Measurements from ENCODE around the gene PGPEP1. TPM values are rescaled to one million over a fixed set of nuclear protein-coding genes. Genes with fewer than 3 reads are reported as not detected.

Gene PGPEP1
- polyA plus RNA-seq, 1 of the 3 experiments (the other 2 are of a cell fraction) = 13.8 TPM

DNA sequence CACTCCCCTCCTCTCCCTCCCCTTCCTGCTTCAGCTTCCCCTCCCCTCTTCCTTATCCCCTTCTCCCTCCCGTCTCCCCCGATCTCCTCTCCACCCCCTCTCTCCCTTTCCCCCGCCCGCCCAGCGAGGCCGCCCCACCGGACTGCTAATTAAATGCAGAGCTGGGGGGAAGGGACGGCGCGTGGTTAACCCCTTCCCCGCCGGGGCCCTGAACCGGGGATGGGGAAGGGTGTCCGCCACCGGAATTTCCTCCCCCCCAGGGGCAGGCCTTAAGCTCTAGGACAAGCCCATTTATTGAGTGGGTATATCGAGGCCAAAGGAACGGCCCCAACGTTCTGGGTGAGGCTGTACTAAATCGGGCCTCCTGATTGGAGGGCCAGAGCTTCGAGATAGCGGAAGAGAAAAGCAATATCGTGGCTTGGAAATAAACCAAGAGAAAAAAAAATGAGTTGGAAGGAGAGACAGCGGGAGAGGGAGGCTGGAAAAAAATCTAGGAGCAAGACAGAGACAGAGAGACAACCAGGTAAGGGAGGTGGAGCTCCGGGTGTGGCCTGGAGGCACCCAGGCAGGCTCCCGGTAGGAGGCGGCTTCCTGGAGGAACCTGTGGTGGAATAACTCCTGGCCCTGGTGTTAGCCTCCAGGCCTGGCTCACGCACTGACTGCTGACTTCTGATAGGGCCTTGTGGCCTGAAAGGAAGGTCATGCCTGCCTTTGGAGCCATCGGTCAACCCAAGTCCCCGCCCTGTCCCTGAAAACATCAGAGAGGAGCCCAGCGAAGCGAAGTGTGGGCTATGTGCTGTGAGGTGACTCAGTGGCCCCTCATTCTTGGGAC is 47.4 kb upstream of the PGPEP1 start (continued):
- TF ChIP-seq, protein P1, sequence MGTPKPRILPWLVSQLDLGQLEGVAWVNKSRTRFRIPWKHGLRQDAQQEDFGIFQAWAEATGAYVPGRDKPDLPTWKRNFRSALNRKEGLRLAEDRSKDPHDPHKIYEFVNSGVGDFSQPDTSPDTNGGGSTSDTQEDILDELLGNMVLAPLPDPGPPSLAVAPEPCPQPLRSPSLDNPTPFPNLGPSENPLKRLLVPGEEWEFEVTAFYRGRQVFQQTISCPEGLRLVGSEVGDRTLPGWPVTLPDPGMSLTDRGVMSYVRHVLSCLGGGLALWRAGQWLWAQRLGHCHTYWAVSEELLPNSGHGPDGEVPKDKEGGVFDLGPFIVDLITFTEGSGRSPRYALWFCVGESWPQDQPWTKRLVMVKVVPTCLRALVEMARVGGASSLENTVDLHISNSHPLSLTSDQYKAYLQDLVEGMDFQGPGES (IDR thresholded peaks at IDR 0.05; ENCODE audit: low read depth, low read length) = no peak
- TF ChIP-seq, protein P2, sequence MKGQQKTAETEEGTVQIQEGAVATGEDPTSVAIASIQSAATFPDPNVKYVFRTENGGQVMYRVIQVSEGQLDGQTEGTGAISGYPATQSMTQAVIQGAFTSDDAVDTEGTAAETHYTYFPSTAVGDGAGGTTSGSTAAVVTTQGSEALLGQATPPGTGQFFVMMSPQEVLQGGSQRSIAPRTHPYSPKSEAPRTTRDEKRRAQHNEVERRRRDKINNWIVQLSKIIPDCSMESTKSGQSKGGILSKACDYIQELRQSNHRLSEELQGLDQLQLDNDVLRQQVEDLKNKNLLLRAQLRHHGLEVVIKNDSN (IDR thresholded peaks at IDR 0.05; ENCODE audit: borderline replicate concordance, low read depth) = no peak
- no peak for TF ChIP-seq GATA2 (CRISPR knock-in tag; IDR thresholded peaks at IDR 0.05)
- no peak for TF ChIP-seq FOSL2 (IDR thresholded peaks at IDR 0.05; ENCODE audit: borderline replicate concordance, low read depth)
- no peak for TF ChIP-seq TAF1 (IDR thresholded peaks at IDR 0.05; ENCODE audit: borderline replicate concordance, low read depth, low read length)
- TF ChIP-seq FOXJ3 (CRISPR knock-in tag; IDR thresholded peaks at IDR 0.05) = no peak
- no peak; the same call in 1 of the 2 replicates for TF ChIP-seq RAD21 (IDR thresholded peaks at IDR 0.05; ENCODE audit: low read length)
- peak; percentile 21 to 48; a peak in 2 of 4 replicates for TF ChIP-seq EP300 (IDR thresholded peaks at IDR 0.05; ENCODE audit: borderline replicate concordance in 1 of 2, low read depth in 1 of 2, low read length in 1 of 2)
- TF ChIP-seq, protein P3, sequence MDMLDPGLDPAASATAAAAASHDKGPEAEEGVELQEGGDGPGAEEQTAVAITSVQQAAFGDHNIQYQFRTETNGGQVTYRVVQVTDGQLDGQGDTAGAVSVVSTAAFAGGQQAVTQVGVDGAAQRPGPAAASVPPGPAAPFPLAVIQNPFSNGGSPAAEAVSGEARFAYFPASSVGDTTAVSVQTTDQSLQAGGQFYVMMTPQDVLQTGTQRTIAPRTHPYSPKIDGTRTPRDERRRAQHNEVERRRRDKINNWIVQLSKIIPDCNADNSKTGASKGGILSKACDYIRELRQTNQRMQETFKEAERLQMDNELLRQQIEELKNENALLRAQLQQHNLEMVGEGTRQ (IDR thresholded peaks at IDR 0.05; ENCODE audit: borderline replicate concordance, low read depth, low read length) = no peak
- peak; percentile 38; the same call in 1 of the 2 replicates for TF ChIP-seq MXI1 (IDR thresholded peaks at IDR 0.05; ENCODE audit: low read depth, low read length)

DNA sequence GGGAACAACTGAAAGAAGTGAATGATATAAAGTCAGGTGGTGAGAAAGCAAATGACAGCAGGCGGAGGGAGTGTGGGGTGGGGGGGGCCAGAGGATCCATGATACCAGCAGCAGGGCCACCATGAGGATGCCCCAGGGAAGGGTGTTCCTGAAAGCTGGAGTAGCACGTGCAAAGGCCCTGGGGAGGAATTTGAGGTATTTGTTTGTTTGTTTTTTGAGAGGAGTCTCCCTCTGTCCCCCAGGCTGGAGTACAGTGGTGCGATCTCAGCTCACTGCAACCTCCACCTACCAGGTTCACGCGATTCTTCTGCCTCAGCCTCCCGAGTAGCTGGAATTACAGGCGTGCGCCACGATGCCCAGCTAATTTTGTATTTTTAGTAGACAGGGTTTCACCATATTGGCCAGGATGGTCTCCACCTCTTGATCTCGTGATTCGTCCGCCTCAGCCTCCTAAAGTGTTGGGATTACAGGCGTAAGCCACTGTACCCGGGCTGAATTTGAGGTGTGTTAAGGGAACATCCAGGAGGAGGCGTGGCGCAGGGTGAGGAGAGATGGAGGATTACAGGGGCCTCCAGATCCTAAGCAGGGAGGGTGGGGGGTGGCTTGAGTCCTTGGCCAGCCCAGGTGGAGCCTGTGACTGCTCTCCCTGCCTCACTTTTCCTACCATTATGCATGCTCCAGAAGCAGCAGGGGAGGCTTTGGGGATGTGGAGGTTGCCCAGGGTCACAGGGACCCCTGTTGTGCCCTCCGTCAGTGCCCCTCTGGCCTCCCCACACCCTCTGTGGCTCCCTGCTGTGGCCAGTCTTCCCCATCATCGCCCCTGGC is 46.5 kb upstream of the PGPEP1 start:
- Histone ChIP-seq H3K36me3 (replicated peaks in 1 of 2; ENCODE audit: control insufficient read depth in 1 of 2, insufficient read depth in 2 of 2, low read length in 1 of 2) (no peaks in the 10 kb centered on the region), H3K27ac (ENCODE audit: low read depth in 2 of 2, low read length in 1 of 2) (peak overlapping the region; percentile 72 to 94; a peak in 3 of 4 replicates), H3K9me3 (no peaks in the 10 kb centered on the region), H3K4me1 (ENCODE audit: control insufficient read depth in 1 of 2, insufficient read depth in 2 of 2, low read depth in 1 of 2, low read length in 1 of 2) (peaks cover 14 to 24% of the 10 kb centered on the region in 2 experiments; a peak in 2 of 4 replicates), H3F3A (replicated peaks; ENCODE audit: insufficient read depth) (peaks cover 33% of the 10 kb centered on the region), H3K27me3 (ENCODE audit: insufficient read depth) (no peaks in the 10 kb centered on the region), H2AFZ (ENCODE audit: low read depth) (0 out of 2 replicates have a peak overlapping the region, but pooled peaks have one; percentile 48), H3K4me2 (no peak overlapping the region; the same call in 1 of the 2 replicates), H3K4me3 (ENCODE audit: low read depth in 2 of 2, low read length in 1 of 2) (no peak overlapping the region), H4K20me1 (ENCODE audit: insufficient read depth) (no peaks in the 10 kb centered on the region), H3K79me2 (ENCODE audit: insufficient read depth) (no peaks in the 10 kb centered on the region), H3K9me2 (no peaks in the 10 kb centered on the region), H3K9ac (no peak overlapping the region)
- no peak for DNase-seq
- ChIA-PET CTCF (interaction anchor here (1.0 to 5.1 kb wide), 6 partner anchors 9 to 181 kb away, joined by 3 to 67 read pairs (median 6); partner anchors contain the start of genes JUND and LSM4), POLR2A (interaction anchor here (1.2 to 3.8 kb wide), 3 partner anchors 10 to 28 kb away, joined by 5 to 112 read pairs (median 24); partner anchors contain the start of gene JUND)
- TF ChIP-seq RCOR1 (IDR thresholded peaks at IDR 0.05; ENCODE audit: low read length) (no peak), CHD2 (IDR thresholded peaks at IDR 0.05; ENCODE audit: low read length, partially characterized antibody) (no peak), GABPA (IDR thresholded peaks at IDR 0.05; ENCODE audit: low read depth) (no peak), RFX5 (IDR thresholded peaks at IDR 0.05; ENCODE audit: low read length) (no peak), POLR2AphosphoS5 (IDR thresholded peaks at IDR 0.05; ENCODE audit: low read depth, low read length) (no peak)
- WGBS (ENCODE audit: low lambda C conversion rate) = 89% methylated on average over 18 of the region's 18 CpGs

All from SK-N-SH (cell line).